AG08395 (cell line): ENCODE data around the gene RASGRF2.
A peak's percentile ranks its signal among the peaks of the same experiment; 100 is the strongest.

Source experiments
- DNase-seq: peaks from one replicate; pipeline ENCODE4 v3.0.0; 2012; ENCODE audit warnings: mixed read lengths, low spot score

Gene RASGRF2

GRCh38 chr5:80959768-80960442, at the start of gene RASGRF2:
RASGRF2 (plus strand) TSS chr5:80960363; CDS start chr5:80960739, 376 bp downstream.
- peak; percentile 9 for DNase-seq

- DNase-seq = no peak
Observed at GRCh38 chr5:80912479-80912878, 47.7 kb upstream of the RASGRF2 start.

GRCh38 chr5:80915716-80916115, 44.4 kb upstream of the RASGRF2 start:
- peak; percentile 15 for DNase-seq

GRCh38 chr5:80916676-80917075, 43.5 kb upstream of the RASGRF2 start:
- peak; percentile 13 for DNase-seq

GRCh38 chr5:80917631-80918030, 42.5 kb upstream of the RASGRF2 start:
- no peak for DNase-seq

- DNase-seq = no peak
Observed at GRCh38 chr5:80919678-80920196, 40.4 kb upstream of the RASGRF2 start.

- DNase-seq = no peak
Observed at GRCh38 chr5:80920333-80920732, 39.8 kb upstream of the RASGRF2 start.

GRCh38 chr5:80921026-80921425, 39.1 kb upstream of the RASGRF2 start:
- DNase-seq = no peak

- DNase-seq = no peak
Observed at GRCh38 chr5:80925931-80926330, 34.2 kb upstream of the RASGRF2 start.

GRCh38 chr5:80926536-80926935, 33.6 kb upstream of the RASGRF2 start:
- DNase-seq = no peak

- no peak for DNase-seq
Observed at GRCh38 chr5:80926979-80927656, 33.0 kb upstream of the RASGRF2 start.

GRCh38 chr5:80928073-80928472, 32.1 kb upstream of the RASGRF2 start:
- no peak for DNase-seq

- DNase-seq = no peak
Observed at GRCh38 chr5:80930940-80931339, 29.2 kb upstream of the RASGRF2 start.

GRCh38 chr5:80931411-80931810, 28.8 kb upstream of the RASGRF2 start:
- DNase-seq = no peak

GRCh38 chr5:80933036-80933435, 27.1 kb upstream of the RASGRF2 start:
- no peak for DNase-seq

- DNase-seq = no peak
Observed at GRCh38 chr5:80934751-80935150, 25.4 kb upstream of the RASGRF2 start.

- no peak for DNase-seq
Observed at GRCh38 chr5:80935811-80936385, 24.3 kb upstream of the RASGRF2 start.

GRCh38 chr5:80936881-80937280, 23.3 kb upstream of the RASGRF2 start:
- DNase-seq = no peak

GRCh38 chr5:80937584-80938356, 22.4 kb upstream of the RASGRF2 start:
- DNase-seq = no peak

- no peak for DNase-seq
Observed at GRCh38 chr5:80941496-80941895, 18.7 kb upstream of the RASGRF2 start.

GRCh38 chr5:80951366-80951765, 8.8 kb upstream of the RASGRF2 start:
- no peak for DNase-seq

- no peak for DNase-seq
Observed at GRCh38 chr5:80953587-80953986, 6.6 kb upstream of the RASGRF2 start.
